Gastrocnemius medialis (tissue), 4 donors: ENCODE data around the gene UBN2. TPM values are rescaled to one million over a fixed set of nuclear protein-coding genes. Genes with fewer than 3 reads are reported as not detected.
"Not testable (repeated sequence)": the region's sequence is repeated elsewhere in the genome, so short reads cannot be mapped to it uniquely, and the experiment has no call there.

ENCODE experiments used
- ATAC-seq, 2 donors: fragments of 150-250 bp; one replicate each; pipeline ENCODE4 v1.9.1; 2016
- DNase-seq, 2 donors: peaks; one replicate each; pipeline ENCODE4 v3.0.0-alpha.2; 2019
- H3K27ac ChIP-seq, 4 donors: fragments of 200-600 bp; sonication (generic); 1 replicate in 1 of 4; 2 replicates in 3 of 4; pipeline ENCODE4 v1.5.1; 2016 to 2018; ENCODE audit warnings: mild to moderate bottlenecking in 2 of 4, moderate library complexity in 1 of 4
- H3K27me3 ChIP-seq, 3 donors: fragments of 200-600 bp; sonication (generic) in 2 of 3; 1 replicate in 1 of 3; 2 replicates in 2 of 3; pipeline versions ENCODE4 v1.5.1 to v1.6.0; 2016 to 2019; ENCODE audit warnings: mild to moderate bottlenecking in 1 of 3, moderate library complexity in 1 of 3
- H3K36me3 ChIP-seq, 2 donors: fragments of 200-600 bp; sonication (generic) in 1 of 2; one replicate each; pipeline ENCODE4 v1.5.1; 2017 to 2018
- H3K4me1 ChIP-seq, 2 donors: fragments of 200-600 bp; sonication (generic) in 1 of 2; one replicate each; pipeline ENCODE4 v1.5.1; 2016 to 2017; ENCODE audit warnings: mild to moderate bottlenecking in 2 of 2
- H3K4me3 ChIP-seq, 4 donors: fragments of 200-600 bp; sonication (generic) in 3 of 4; 1 replicate in 1 of 4; 2 replicates in 3 of 4; pipeline ENCODE4 v1.5.1; 2016 to 2019; ENCODE audit warnings: mild to moderate bottlenecking in 2 of 4
- H3K9me3 ChIP-seq, 3 donors: fragments of 200-600 bp; sonication (generic) in 2 of 3; 1 replicate in 1 of 3; 2 replicates in 2 of 3; pipeline ENCODE4 v1.5.1; 2016 to 2019
- CTCF ChIP-seq, 5 experiments: fragments of 450-650 bp in 3 of 5; fragments of 200-600 bp in 2 of 5; sonication (generic) in 2 of 5; IDR thresholded peaks in 4 of 5; conservative IDR thresholded peaks in 1 of 5; 1 replicate in 4 of 5; 2 replicates in 1 of 5; pipeline ENCODE4 v1.5.1; 2016 to 2019; ENCODE audit warnings: antibody characterized with exemption in 5 of 5, mild to moderate bottlenecking in 3 of 5, moderate library complexity in 3 of 5
- POLR2A ChIP-seq, 2 donors: fragments of 450-650 bp; IDR thresholded peaks; one replicate each; pipeline ENCODE4 v1.6.1; 2017; ENCODE audit warnings: antibody characterized with exemption in 2 of 2, mild to moderate bottlenecking in 2 of 2, moderate library complexity in 2 of 2
- in situ Hi-C, 4 donors: fragments of 200-750 bp; cut with MboI; loops; one replicate each; pipeline versions ENCODE4 v1.15.0 to v1.8.0; 2017; ENCODE audit warnings: low sequenced_read_pairs in 4 of 4
- intact Hi-C: fragments of 100-400 bp; cut with DNase I; formaldehyde crosslinking; loops from one replicate; pipeline ENCODE4 v1.15.1; 2023; ENCODE audit warnings: low total_unique reads
- total RNA-seq, 4 donors: library from RNA; depleted of rRNA; stranded (reverse); fragments of >200 nt; gene quantifications; one replicate each; pipeline versions ENCODE4 v1.1.0 to v1.2.3, GENCODE V29; 2016

Gene UBN2
- total RNA-seq, 4 donors from 2014 or later = 12.0 to 24.8 (median 17.2) TPM

DNA sequence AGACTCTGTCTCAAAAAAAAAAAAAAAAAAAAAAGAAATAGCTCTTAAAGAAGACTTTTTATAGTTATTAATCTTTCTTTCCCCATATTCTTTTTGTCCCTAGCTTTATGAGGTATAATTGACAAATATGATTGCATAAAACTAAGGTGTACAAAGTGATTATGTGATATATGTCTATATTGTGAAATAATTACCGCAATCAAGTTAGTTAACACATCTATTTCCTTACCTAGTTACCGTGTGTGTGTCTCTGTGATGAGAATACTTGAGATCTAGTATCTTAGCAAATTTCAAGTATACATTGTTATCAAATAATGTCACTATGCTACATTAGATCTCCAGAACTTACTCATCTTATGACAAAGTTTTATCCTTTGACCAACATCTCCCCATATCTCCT lies 30.7 kb upstream of the UBN2 start:
- Histone ChIP-seq H3K27me3 (no peaks in the 10 kb centered on the region), H3K4me1 (no peaks in the 10 kb centered on the region), H3K36me3 (no peaks in the 10 kb centered on the region), H3K27ac (no peak overlapping the region), H3K9me3 (no peaks in the 10 kb centered on the region), H3K4me3 (no peak overlapping the region)
- intact Hi-C loops = no loop called here
- no peak for ATAC-seq
- in situ Hi-C loops = no loop called here
- no peak for DNase-seq
- no peak for TF ChIP-seq CTCF (IDR thresholded peaks at IDR 0.05 in 4 of 5, conservative IDR thresholded peaks at IDR 0.05 in 1 of 5)
- no peak for TF ChIP-seq POLR2A (IDR thresholded peaks at IDR 0.05)

DNA sequence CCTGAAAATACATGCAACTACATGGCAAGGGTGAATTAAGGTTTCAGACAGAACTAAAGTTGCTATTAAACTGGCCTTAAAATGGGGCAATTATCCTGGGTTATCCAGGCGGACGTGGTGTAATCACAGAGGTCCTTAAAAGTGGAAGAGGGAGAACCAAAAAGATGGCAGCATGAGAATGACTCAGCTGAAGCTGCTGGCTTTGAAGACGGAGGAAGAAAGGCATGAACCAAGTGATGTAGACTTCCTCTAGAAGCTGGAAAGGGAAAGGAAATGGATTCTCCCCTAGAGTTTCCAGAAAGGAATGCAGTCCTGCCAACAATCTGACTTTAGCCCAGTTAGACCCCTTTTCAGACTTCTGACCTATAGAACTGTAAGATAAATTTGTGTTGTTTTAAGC lies 27.0 kb upstream of the UBN2 start:
- ATAC-seq = no peak
- Histone ChIP-seq H3K9me3 (no peaks in the 10 kb centered on the region), H3K4me1 (no peaks in the 10 kb centered on the region), H3K27me3 (no peaks in the 10 kb centered on the region), H3K36me3 (no peaks in the 10 kb centered on the region), H3K27ac (no peak overlapping the region), H3K4me3 (no peak overlapping the region)
- intact Hi-C loops = no loop called here
- DNase-seq = no peak
- TF ChIP-seq POLR2A (IDR thresholded peaks at IDR 0.05) (no peak), CTCF (IDR thresholded peaks at IDR 0.05 in 4 of 5, conservative IDR thresholded peaks at IDR 0.05 in 1 of 5) (no peak)
- in situ Hi-C loops = no loop called here

GRCh38 chr7:139205843-139206242 lies 25.2 kb upstream of the UBN2 start:
- DNase-seq = no peak
- H3K36me3 ChIP-seq = no peaks in the 10 kb centered on the region
- no peak for ATAC-seq
- H3K4me3 ChIP-seq = peak overlapping the region in 1 of 4 donors; percentile 5
- no peaks in the 10 kb centered on the region for H3K27me3 ChIP-seq
- H3K27ac ChIP-seq = no peak overlapping the region
- no peaks in the 10 kb centered on the region for H3K9me3 ChIP-seq
- H3K4me1 ChIP-seq = no peaks in the 10 kb centered on the region
- in situ Hi-C loops = no loop called here
- TF ChIP-seq CTCF (IDR thresholded peaks at IDR 0.05 in 4 of 5, conservative IDR thresholded peaks at IDR 0.05 in 1 of 5) = no peak
- no peak for TF ChIP-seq POLR2A (IDR thresholded peaks at IDR 0.05)
- intact Hi-C loops = no loop called here

- intact Hi-C loops = no loop called here
- in situ Hi-C loops = no loop called here
- TF ChIP-seq POLR2A (IDR thresholded peaks at IDR 0.05) (no peak), CTCF (IDR thresholded peaks at IDR 0.05 in 4 of 5, conservative IDR thresholded peaks at IDR 0.05 in 1 of 5) (no peak)
Measured at GRCh38 chr7:139212133-139212532, 18.9 kb upstream of the UBN2 start.

GRCh38 chr7:139213489-139213888 lies 17.5 kb upstream of the UBN2 start:
- in situ Hi-C loops, H3K9me3 ChIP-seq, H3K27me3 ChIP-seq, H3K4me3 ChIP-seq, ATAC-seq, H3K36me3 ChIP-seq, intact Hi-C loops, H3K27ac ChIP-seq, H3K4me1 ChIP-seq, DNase-seq: not testable (repeated sequence)

More at GRCh38 chr7:139212133-139212532, 18.9 kb upstream of the UBN2 start:
- ATAC-seq (no peak), DNase-seq (no peak)
- no peak overlapping the region for H3K4me3 ChIP-seq
- H3K9me3 ChIP-seq = no peaks in the 10 kb centered on the region
- H3K27ac ChIP-seq = no peak overlapping the region
- no peaks in the 10 kb centered on the region for H3K36me3 ChIP-seq
- no peaks in the 10 kb centered on the region for H3K27me3 ChIP-seq
- H3K4me1 ChIP-seq = no peaks in the 10 kb centered on the region
